Natural killer cell (primary cell): ENCODE measurements around the gene CDHR3. TPM values are rescaled to one million over a fixed set of nuclear protein-coding genes. Genes with fewer than 3 reads are reported as not detected.
A peak's percentile ranks its signal among the peaks of the same experiment; 100 is the strongest.

Source experiments
- ATAC-seq, 3 donors: fragments of 150-1000 bp in 2 of 3; fragments of 200-7000 bp in 1 of 3; cut with Tn5 transposase; 1 replicate in 1 of 3; 2 replicates in 2 of 3; pipeline ENCODE4 v1.10.0; 2021; ENCODE audit warnings: mild to moderate bottlenecking in 2 of 3, moderate library complexity in 2 of 3
- DNase-seq, 2 donors: peaks; one replicate each; pipeline versions ENCODE4 v3.0.0 to v3.0.0-alpha.2; 2013 to 2021; ENCODE audit warnings: mixed read lengths in 1 of 2
- H3K27ac ChIP-seq: one replicate; pipeline ENCODE4 v1.5.1; 2013; ENCODE audit warnings: mild to moderate bottlenecking, low read length
- H3K27me3 ChIP-seq: one replicate; pipeline ENCODE4 v1.6.1; 2013; ENCODE audit warnings: low read length; ENCODE audit not compliant: control insufficient read depth, insufficient read depth
- H3K36me3 ChIP-seq: one replicate; pipeline ENCODE4 v1.6.1; 2013; ENCODE audit warnings: low read length; ENCODE audit not compliant: control insufficient read depth, insufficient read depth
- H3K4me1 ChIP-seq: one replicate; pipeline ENCODE4 v1.6.1; 2013; ENCODE audit warnings: low read length; ENCODE audit not compliant: control insufficient read depth, insufficient read depth
- H3K4me3 ChIP-seq: one replicate; pipeline ENCODE4 v1.5.1; 2013; ENCODE audit warnings: low read length
- H3K9me3 ChIP-seq: one replicate; pipeline ENCODE4 v1.6.1; 2013; ENCODE audit warnings: low read length; ENCODE audit not compliant: control insufficient read depth, insufficient read depth
- H3K27ac Mint-ChIP-seq, 2 donors: one replicate each; pipeline ENCODE4 v1.8.0; 2022; ENCODE audit warnings: mild to moderate bottlenecking in 2 of 2, mixed read lengths in 2 of 2, moderate library complexity in 1 of 2
- H3K27me3 Mint-ChIP-seq, 2 donors: one replicate each; pipeline ENCODE4 v1.8.0; 2022; ENCODE audit warnings: low read depth in 2 of 2, mixed read lengths in 2 of 2
- H3K36me3 Mint-ChIP-seq: one replicate; pipeline ENCODE4 v1.8.0; 2022; ENCODE audit warnings: mixed read lengths
- H3K4me1 Mint-ChIP-seq, 2 donors: one replicate each; pipeline ENCODE4 v1.8.0; 2022; ENCODE audit warnings: mixed read lengths in 2 of 2
- H3K4me3 Mint-ChIP-seq: one replicate; pipeline ENCODE4 v1.8.0; 2022; ENCODE audit warnings: mild to moderate bottlenecking, moderate library complexity, mixed read lengths
- H3K9me3 Mint-ChIP-seq, 2 donors: one replicate each; pipeline ENCODE4 v1.8.0; 2022; ENCODE audit warnings: mixed read lengths in 2 of 2
- WGBS: methylation state at CpG from one replicate; pipeline ENCODE4 v1.1.7; 2013; ENCODE audit warnings: missing lambda C conversion rate; ENCODE audit not compliant: insufficient coverage; 5-methylcytosine and 5-hydroxymethylcytosine counted together
- intact Hi-C: fragments of 100-400 bp; cut with micrococcal nuclease; formaldehyde crosslinking; loops from one replicate; pipeline ENCODE4 v1.14.2; 2022
- total RNA-seq, 4 donors: library from RNA; stranded (reverse); fragments of 120-200 nt in 1 of 4; gene quantifications; one replicate each; pipeline versions ENCODE4 v1.2.3 to v1.2.4, GENCODE V29; 2013 to 2022
- TF ChIP-seq, protein P1 (sequence below): fragments of 200-600 bp; IDR thresholded peaks from one replicate; pipeline ENCODE4 v1.8.0; 2022; ENCODE audit warnings: antibody characterized with exemption

CDHR3 gene
- total RNA-seq, 3 donors from 2014 or later (not counting 1 experiment from before 2014, with no cell fraction given): 9.2 to 12.4 (median 10.2) TPM

DNA sequence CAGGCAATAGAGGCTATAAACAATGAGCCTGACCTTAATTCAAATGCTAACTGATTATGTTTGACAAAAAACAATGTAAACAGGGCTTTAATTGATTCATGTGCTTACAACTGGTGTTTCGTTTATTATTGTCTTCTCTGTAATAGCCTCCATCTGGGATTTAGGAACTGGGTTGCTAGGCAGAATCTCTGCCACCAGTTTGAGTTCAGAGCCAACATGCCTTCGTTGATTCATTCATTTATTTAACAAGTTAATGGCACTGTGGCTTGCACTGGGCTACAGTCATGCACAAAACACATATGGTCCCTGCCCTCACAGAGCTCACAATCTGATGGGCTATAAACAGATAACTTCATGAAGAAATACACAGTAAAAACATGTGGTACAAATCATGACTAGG, 19.6 kb upstream of the CDHR3 start:
- H3K27me3 ChIP-seq: no peaks in the 10 kb centered on the region
- H3K4me3 ChIP-seq: no peak overlapping the region
- Mint-ChIP-seq H3K27me3 (peaks cover 0 to 7% of the 10 kb centered on the region in 2 donors), H3K4me3 (no peak overlapping the region), H3K36me3 (no peaks in the 10 kb centered on the region), H3K9me3 (no peaks in the 10 kb centered on the region), H3K4me1 (no peaks in the 10 kb centered on the region), H3K27ac (no peak overlapping the region)
- 85% methylated on average over 2 of the region's 2 CpGs for WGBS
- TF ChIP-seq, protein P1, sequence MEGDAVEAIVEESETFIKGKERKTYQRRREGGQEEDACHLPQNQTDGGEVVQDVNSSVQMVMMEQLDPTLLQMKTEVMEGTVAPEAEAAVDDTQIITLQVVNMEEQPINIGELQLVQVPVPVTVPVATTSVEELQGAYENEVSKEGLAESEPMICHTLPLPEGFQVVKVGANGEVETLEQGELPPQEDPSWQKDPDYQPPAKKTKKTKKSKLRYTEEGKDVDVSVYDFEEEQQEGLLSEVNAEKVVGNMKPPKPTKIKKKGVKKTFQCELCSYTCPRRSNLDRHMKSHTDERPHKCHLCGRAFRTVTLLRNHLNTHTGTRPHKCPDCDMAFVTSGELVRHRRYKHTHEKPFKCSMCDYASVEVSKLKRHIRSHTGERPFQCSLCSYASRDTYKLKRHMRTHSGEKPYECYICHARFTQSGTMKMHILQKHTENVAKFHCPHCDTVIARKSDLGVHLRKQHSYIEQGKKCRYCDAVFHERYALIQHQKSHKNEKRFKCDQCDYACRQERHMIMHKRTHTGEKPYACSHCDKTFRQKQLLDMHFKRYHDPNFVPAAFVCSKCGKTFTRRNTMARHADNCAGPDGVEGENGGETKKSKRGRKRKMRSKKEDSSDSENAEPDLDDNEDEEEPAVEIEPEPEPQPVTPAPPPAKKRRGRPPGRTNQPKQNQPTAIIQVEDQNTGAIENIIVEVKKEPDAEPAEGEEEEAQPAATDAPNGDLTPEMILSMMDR: no peak
- H3K4me1 ChIP-seq: no peaks in the 10 kb centered on the region
- intact Hi-C loops: no loop called here
- H3K9me3 ChIP-seq: no peaks in the 10 kb centered on the region
- DNase-seq: no peak
- no peaks in the 10 kb centered on the region for H3K36me3 ChIP-seq
- ATAC-seq: no peak
- H3K27ac ChIP-seq: no peak overlapping the region

DNA sequence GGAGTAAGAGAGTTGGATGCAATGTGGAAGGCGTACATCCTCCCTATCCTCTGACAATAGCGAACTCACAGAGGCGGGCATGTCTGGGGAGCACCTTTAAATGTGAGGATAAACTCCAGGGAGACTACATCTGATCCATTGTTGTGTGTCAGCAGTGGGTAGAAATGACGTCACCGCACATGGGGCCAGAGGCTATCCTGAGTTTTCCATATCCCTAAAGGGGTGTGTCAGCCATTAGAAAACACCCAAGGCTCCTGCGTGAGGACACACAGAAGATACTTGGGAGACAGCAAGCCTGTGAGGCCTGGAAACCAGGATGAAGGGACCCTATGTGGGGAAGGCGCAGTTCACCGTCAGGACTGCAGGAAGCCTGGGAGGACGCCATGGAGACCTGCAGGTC, 17.2 kb upstream of the CDHR3 start:
- peaks cover 0 to 7% of the 10 kb centered on the region in 2 donors for H3K27me3 Mint-ChIP-seq
- Histone ChIP-seq H3K4me3 (no peak overlapping the region), H3K27ac (no peak overlapping the region), H3K27me3 (no peaks in the 10 kb centered on the region), H3K9me3 (no peaks in the 10 kb centered on the region), H3K36me3 (no peaks in the 10 kb centered on the region), H3K4me1 (no peaks in the 10 kb centered on the region)
- no peaks in the 10 kb centered on the region for H3K9me3 Mint-ChIP-seq
- TF ChIP-seq, protein P1: no peak
- intact Hi-C loops: no loop called here
- no peaks in the 10 kb centered on the region for H3K36me3 Mint-ChIP-seq
- DNase-seq (no peak), ATAC-seq (peak in 1 of 3 donors; percentile 14)
- H3K27ac Mint-ChIP-seq: no peak overlapping the region
- WGBS: 94% methylated on average over 6 of the region's 9 CpGs
- no peaks in the 10 kb centered on the region for H3K4me1 Mint-ChIP-seq
- H3K4me3 Mint-ChIP-seq: no peak overlapping the region

DNA sequence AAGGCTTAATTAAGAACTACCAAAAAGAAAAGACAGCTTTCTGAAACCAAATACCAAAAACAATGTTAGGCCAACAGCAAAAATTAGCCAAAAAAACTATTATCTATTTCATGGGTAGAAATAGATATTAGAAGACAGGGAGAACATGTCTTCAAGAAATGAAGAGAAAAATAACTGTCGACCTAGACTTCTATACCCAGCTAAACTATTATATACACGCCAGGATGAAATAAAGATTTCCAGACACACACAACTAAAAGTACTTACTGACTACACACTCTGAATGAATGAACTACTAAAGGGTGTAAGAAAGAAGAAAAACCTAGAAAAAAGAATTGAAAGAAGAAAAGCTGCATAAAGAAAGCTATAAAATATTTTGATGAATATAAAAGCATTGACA, 11.5 kb upstream of the CDHR3 start:
- no peaks in the 10 kb centered on the region for H3K9me3 ChIP-seq
- ATAC-seq: no peak
- H3K4me1 ChIP-seq: no peaks in the 10 kb centered on the region
- peaks cover 3% of the 10 kb centered on the region for H3K27me3 ChIP-seq
- H3K9me3 Mint-ChIP-seq: peaks cover 4 to 5% of the 10 kb centered on the region in 2 donors
- intact Hi-C loops: no loop called here
- no CpG with 5 or more reads among the region's 2 CpGs for WGBS
- H3K36me3 Mint-ChIP-seq: peaks cover 9% of the 10 kb centered on the region
- no peaks in the 10 kb centered on the region for H3K36me3 ChIP-seq
- no peak for DNase-seq
- H3K4me1 Mint-ChIP-seq: no peaks in the 10 kb centered on the region
- no peak overlapping the region for H3K27ac Mint-ChIP-seq
- no peak overlapping the region for H3K4me3 ChIP-seq
- no peak overlapping the region for H3K4me3 Mint-ChIP-seq
- H3K27me3 Mint-ChIP-seq: peaks cover 7 to 15% of the 10 kb centered on the region in 2 donors
- no peak overlapping the region for H3K27ac ChIP-seq
- TF ChIP-seq, protein P1: no peak

DNA sequence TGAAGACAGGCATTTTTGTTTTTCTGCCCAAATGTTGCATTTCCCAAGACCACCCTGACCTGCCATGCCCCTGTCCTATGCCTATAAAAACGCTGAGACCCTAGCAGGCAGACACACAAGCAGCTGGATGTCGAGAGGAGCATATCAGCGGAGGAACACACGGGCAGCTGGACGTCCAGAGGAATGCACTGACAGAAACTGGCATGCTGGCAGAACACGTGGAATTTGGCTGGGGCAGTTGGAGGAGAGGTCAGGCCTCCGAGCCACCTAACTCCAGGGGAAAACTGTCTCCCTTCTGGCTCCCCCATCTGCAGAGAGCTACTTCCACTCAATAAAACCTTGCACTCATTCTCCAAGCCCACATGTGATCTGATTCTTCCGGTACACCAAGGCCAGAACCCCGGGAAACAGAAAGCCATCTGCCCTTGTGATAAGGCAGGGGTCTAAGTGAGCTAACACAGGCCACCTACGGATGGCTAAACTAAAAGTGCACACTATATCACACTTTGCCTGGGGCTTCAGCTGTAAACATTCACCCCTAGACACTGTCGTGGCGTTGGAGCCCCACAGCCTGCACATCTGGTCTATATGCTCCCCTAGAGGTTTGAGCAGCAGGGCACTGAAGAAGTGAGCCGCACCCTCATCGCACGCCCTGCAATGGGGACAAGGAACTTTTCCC, 10.0 kb upstream of the CDHR3 start:
- peaks cover 8 to 11% of the 10 kb centered on the region in 2 donors for H3K27me3 Mint-ChIP-seq
- peaks cover 4 to 5% of the 10 kb centered on the region in 2 donors for H3K9me3 Mint-ChIP-seq
- no peak overlapping the region for H3K27ac ChIP-seq
- no peak overlapping the region for H3K4me3 Mint-ChIP-seq
- H3K4me3 ChIP-seq: no peak overlapping the region
- no peaks in the 10 kb centered on the region for H3K36me3 ChIP-seq
- H3K4me1 Mint-ChIP-seq: no peaks in the 10 kb centered on the region
- peaks cover 3% of the 10 kb centered on the region for H3K27me3 ChIP-seq
- intact Hi-C loops: no loop called here
- TF ChIP-seq, protein P1: no peak
- DNase-seq: no peak
- no peaks in the 10 kb centered on the region for H3K4me1 ChIP-seq
- no peak for ATAC-seq
- WGBS: 81% methylated on average over 15 of the region's 15 CpGs
- peaks cover 9% of the 10 kb centered on the region for H3K36me3 Mint-ChIP-seq
- no peaks in the 10 kb centered on the region for H3K9me3 ChIP-seq
- H3K27ac Mint-ChIP-seq: no peak overlapping the region
